GM12878 (cell line): ENCODE measurements around the gene DEK. TPM values are rescaled to one million over a fixed set of nuclear protein-coding genes. Genes with fewer than 3 reads are reported as not detected.
A peak's percentile ranks its signal among the peaks of the same experiment; 100 is the strongest.

Experiments used
- ASH2L ChIP-seq: fragments of 300-600, 200-600 bp; sonication (generic); IDR thresholded peaks from 2 replicates; pipeline ENCODE4 v1.6.1; 2017; ENCODE audit warnings: low read depth, mild to moderate bottlenecking, borderline replicate concordance
- CBX3 ChIP-seq: fragments of 200-600 bp; sonication (generic); IDR thresholded peaks from 2 replicates; pipeline ENCODE4 v1.6.1; 2016; ENCODE audit warnings: low read depth, borderline replicate concordance
- CEBPB ChIP-seq, 2 experiments: fragments of 150-350 bp in 1 of 2; IDR thresholded peaks; 2 replicates each; pipeline ENCODE4 v1.6.1; 2012 to 2014; ENCODE audit warnings: low read depth in 2 of 2, low read length in 2 of 2, borderline replicate concordance in 1 of 2, inconsistent platforms in 1 of 2
- CHD2 ChIP-seq: IDR thresholded peaks from 2 replicates; pipeline ENCODE4 v1.6.1; 2011; ENCODE audit warnings: low read depth, low read length, improper control_type of control experiment, borderline replicate concordance
- CREM ChIP-seq: IDR thresholded peaks from 2 replicates; pipeline ENCODE4 v1.6.1; 2014; ENCODE audit warnings: antibody characterized with exemption, low read depth
- E2F4 ChIP-seq: IDR thresholded peaks from 2 replicates; pipeline ENCODE4 v1.6.1; 2012; ENCODE audit warnings: low read depth, low read length, improper control_type of control experiment
- ETV6 ChIP-seq, 2 experiments: fragments of 450-650 bp in 1 of 2; IDR thresholded peaks in 1 of 2; conservative IDR thresholded peaks in 1 of 2; 2 replicates each; pipeline ENCODE4 v1.6.1; 2014; ENCODE audit warnings: antibody characterized with exemption in 1 of 2, borderline replicate concordance in 1 of 2, low read depth in 1 of 2, mild to moderate bottlenecking in 1 of 2, moderate library complexity in 1 of 2
- GATAD2B ChIP-seq: fragments of 450-650 bp; conservative IDR thresholded peaks from 2 replicates; pipeline ENCODE4 v1.6.1; 2017; ENCODE audit warnings: low read depth, mild to moderate bottlenecking, moderate library complexity
- KLF5 ChIP-seq: fragments of 450-650 bp; IDR thresholded peaks from 2 replicates; pipeline ENCODE4 v1.6.1; 2014; ENCODE audit warnings: mild to moderate bottlenecking; ENCODE audit not compliant: partially characterized antibody
- NBN ChIP-seq: fragments of 450-650 bp; IDR thresholded peaks from 2 replicates; pipeline ENCODE4 v1.6.1; 2016
- NFYA ChIP-seq: IDR thresholded peaks from 2 replicates; pipeline ENCODE4 v1.6.1; 2011; ENCODE audit warnings: low read depth, mild to moderate bottlenecking, low read length, improper control_type of control experiment, borderline replicate concordance
- NKRF ChIP-seq: fragments of 450-650 bp; conservative IDR thresholded peaks from 2 replicates; pipeline ENCODE4 v1.6.1; 2017; ENCODE audit warnings: mild to moderate bottlenecking, moderate library complexity
- NR2F1 ChIP-seq: fragments of 450-650 bp; conservative IDR thresholded peaks from 2 replicates; pipeline ENCODE4 v1.6.1; 2017; ENCODE audit warnings: mild to moderate bottlenecking
- RBBP5 ChIP-seq: fragments of 200-600 bp; sonication (generic); conservative IDR thresholded peaks from 2 replicates; pipeline ENCODE4 v1.6.1; 2016
- RCOR1 ChIP-seq: conservative IDR thresholded peaks from 2 replicates; pipeline ENCODE4 v1.6.1; 2012; ENCODE audit warnings: low read depth, low read length, improper control_type of control experiment
- SREBF1 ChIP-seq: IDR thresholded peaks from 2 replicates; pipeline ENCODE4 v1.6.1; 2012; ENCODE audit warnings: mild to moderate bottlenecking, low read length
- STAT3 ChIP-seq: IDR thresholded peaks from 2 replicates; pipeline ENCODE4 v1.6.1; 2011; ENCODE audit warnings: low read depth, low read length, improper control_type of control experiment
- YY1 ChIP-seq: IDR thresholded peaks from 2 replicates; pipeline ENCODE4 v1.6.1; 2011; ENCODE audit warnings: low read depth, mild to moderate bottlenecking, low read length
- ZNF384 ChIP-seq: IDR thresholded peaks from 2 replicates; pipeline ENCODE4 v1.6.1; 2012; ENCODE audit warnings: low read depth, mild to moderate bottlenecking, low read length, improper control_type of control experiment, borderline replicate concordance
- ZSCAN29 ChIP-seq: fragments of 450-650 bp; IDR thresholded peaks from 2 replicates; pipeline ENCODE4 v1.6.1; 2017; ENCODE audit warnings: mild to moderate bottlenecking, moderate library complexity
- polyA plus RNA-seq, 11 experiments: library from polyadenylated mRNA; depleted of rRNA in 4 of 11; unstranded in 6 of 11; stranded (reverse) in 5 of 11; fragments of >200 nt; fragmentation: Nextera tagmentation in 4 of 11; fragmentation: Illumina TruSeq in 1 of 11; extraction: Ambion mirVana in 4 of 11; extraction: Trizol in 1 of 11; gene quantifications; 1 replicate in 1 of 11; 2 replicates in 10 of 11; pipeline versions ENCODE4 v1.2.1 to v1.2.3, GENCODE V29; 2011 to 2016; ENCODE audit warnings: inconsistent platforms in 2 of 11, missing spikeins in 2 of 11, low read depth in 1 of 11
- total RNA-seq, 4 experiments: library from RNA; depleted of rRNA in 3 of 4; stranded (reverse); fragments of >200 nt in 3 of 4; fragmentation: Illumina TruSeq in 1 of 4; extraction: Trizol in 1 of 4; gene quantifications; 2 replicates each; pipeline versions ENCODE4 v1.2.1 to v1.2.3, GENCODE V29; 2013 to 2021
- TF ChIP-seq, protein P1 (sequence below): IDR thresholded peaks from 2 replicates; pipeline ENCODE4 v1.6.1; 2012; ENCODE audit warnings: improper control_type of control experiment, low read depth, low read length; ENCODE audit not compliant: insufficient replicate concordance

The DEK gene
- total and polyA plus RNA-seq, 10 of the 15 experiments (the other 5 are each of a cell fraction or from before 2014, with no cell fraction given) = 111 to 346 (median 196) TPM

GRCh38 chr6:18264219-18264922 lies at the start of gene DEK (continued):
- TF ChIP-seq NKRF (0 out of 2 replicates have a peak, but pooled peaks have one; percentile 51), RCOR1 (no peak), NR2F1 (peak; percentile 48; the same call in 1 of the 2 replicates), CEBPB (IDR thresholded peaks at IDR 0.05; ENCODE audit: borderline replicate concordance in 1 of 2, low read depth in 2 of 2, low read length in 2 of 2) (no peak), KLF5 (no peak), CBX3 (no peak), NFYA (no peak), GATAD2B (peak; percentile 62; the same call in 1 of the 2 replicates), ZSCAN29 (no peak), STAT3 (no peak), E2F4 (no peak), SREBF1 (no peak), YY1 (peak; percentile 93), ASH2L (no peak), NBN (no peak), CHD2 (no peak), RBBP5 (no peak), ZNF384 (no peak), CREM (peak; percentile 33; the same call in 1 of the 2 replicates), ETV6 (conservative IDR thresholded peaks at IDR 0.05 in 1 of 2, IDR thresholded peaks at IDR 0.05 in 1 of 2; ENCODE audit: borderline replicate concordance in 1 of 2, low read depth in 1 of 2) (peak in 1 of 2 experiments; percentile 31; a peak in 1 of 4 replicates)
- TF ChIP-seq, protein P1, sequence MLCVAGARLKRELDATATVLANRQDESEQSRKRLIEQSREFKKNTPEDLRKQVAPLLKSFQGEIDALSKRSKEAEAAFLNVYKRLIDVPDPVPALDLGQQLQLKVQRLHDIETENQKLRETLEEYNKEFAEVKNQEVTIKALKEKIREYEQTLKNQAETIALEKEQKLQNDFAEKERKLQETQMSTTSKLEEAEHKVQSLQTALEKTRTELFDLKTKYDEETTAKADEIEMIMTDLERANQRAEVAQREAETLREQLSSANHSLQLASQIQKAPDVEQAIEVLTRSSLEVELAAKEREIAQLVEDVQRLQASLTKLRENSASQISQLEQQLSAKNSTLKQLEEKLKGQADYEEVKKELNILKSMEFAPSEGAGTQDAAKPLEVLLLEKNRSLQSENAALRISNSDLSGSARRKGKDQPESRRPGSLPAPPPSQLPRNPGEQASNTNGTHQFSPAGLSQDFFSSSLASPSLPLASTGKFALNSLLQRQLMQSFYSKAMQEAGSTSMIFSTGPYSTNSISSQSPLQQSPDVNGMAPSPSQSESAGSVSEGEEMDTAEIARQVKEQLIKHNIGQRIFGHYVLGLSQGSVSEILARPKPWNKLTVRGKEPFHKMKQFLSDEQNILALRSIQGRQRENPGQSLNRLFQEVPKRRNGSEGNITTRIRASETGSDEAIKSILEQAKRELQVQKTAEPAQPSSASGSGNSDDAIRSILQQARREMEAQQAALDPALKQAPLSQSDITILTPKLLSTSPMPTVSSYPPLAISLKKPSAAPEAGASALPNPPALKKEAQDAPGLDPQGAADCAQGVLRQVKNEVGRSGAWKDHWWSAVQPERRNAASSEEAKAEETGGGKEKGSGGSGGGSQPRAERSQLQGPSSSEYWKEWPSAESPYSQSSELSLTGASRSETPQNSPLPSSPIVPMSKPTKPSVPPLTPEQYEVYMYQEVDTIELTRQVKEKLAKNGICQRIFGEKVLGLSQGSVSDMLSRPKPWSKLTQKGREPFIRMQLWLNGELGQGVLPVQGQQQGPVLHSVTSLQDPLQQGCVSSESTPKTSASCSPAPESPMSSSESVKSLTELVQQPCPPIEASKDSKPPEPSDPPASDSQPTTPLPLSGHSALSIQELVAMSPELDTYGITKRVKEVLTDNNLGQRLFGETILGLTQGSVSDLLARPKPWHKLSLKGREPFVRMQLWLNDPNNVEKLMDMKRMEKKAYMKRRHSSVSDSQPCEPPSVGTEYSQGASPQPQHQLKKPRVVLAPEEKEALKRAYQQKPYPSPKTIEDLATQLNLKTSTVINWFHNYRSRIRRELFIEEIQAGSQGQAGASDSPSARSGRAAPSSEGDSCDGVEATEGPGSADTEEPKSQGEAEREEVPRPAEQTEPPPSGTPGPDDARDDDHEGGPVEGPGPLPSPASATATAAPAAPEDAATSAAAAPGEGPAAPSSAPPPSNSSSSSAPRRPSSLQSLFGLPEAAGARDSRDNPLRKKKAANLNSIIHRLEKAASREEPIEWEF = no peak
